Dendritic cell treated with granulocyte-macrophage colony-stimulating factor and Interleukin-4, amounts not matched to agents 40 ng/mL and 50 ng/mL, for 4 days (primary cell): ENCODE data around the gene PLK5.
A peak's percentile ranks its signal among the peaks of the same experiment; 100 is the strongest.
"Not testable (repeated sequence)": the region's sequence is repeated elsewhere in the genome, so short reads cannot be mapped to it uniquely, and the experiment has no call there.

Source experiments
- H3K27ac Mint-ChIP-seq: one replicate; pipeline ENCODE4 v1.8.0; 2022; ENCODE audit warnings: mild to moderate bottlenecking, mixed read lengths
- H3K27me3 Mint-ChIP-seq: one replicate; pipeline ENCODE4 v1.8.0; 2022; ENCODE audit warnings: mild to moderate bottlenecking, mixed read lengths
- H3K36me3 Mint-ChIP-seq: one replicate; pipeline ENCODE4 v1.8.0; 2022; ENCODE audit warnings: low read depth, mixed read lengths
- H3K4me1 Mint-ChIP-seq: one replicate; pipeline ENCODE4 v1.8.0; 2022; ENCODE audit warnings: low read depth, mixed read lengths
- H3K4me3 Mint-ChIP-seq: one replicate; pipeline ENCODE4 v1.8.0; 2022; ENCODE audit warnings: mild to moderate bottlenecking, moderate library complexity, mixed read lengths
- H3K9me3 Mint-ChIP-seq: one replicate; pipeline ENCODE4 v1.8.0; 2022; ENCODE audit warnings: mixed read lengths
- intact Hi-C: fragments of 100-400 bp; cut with micrococcal nuclease; formaldehyde crosslinking; loops from one replicate; pipeline ENCODE4 v1.15.0; 2022

PLK5 gene

GRCh38 chr19:1510442-1510806 is 13.5 kb upstream of the PLK5 start:
- peaks cover 76% of the 10 kb centered on the region for H3K27me3 Mint-ChIP-seq
- no peak overlapping the region for H3K27ac Mint-ChIP-seq
- intact Hi-C loops = loop anchor here (5.0 kb wide), 1 partner anchor 38 kb away; no protein-coding TSS in a partner anchor

GRCh38 chr19:1510807-1511206 is 13.1 kb upstream of the PLK5 start:
- Mint-ChIP-seq H3K27me3 (peaks cover 74% of the 10 kb centered on the region), H3K9me3 (no peaks in the 10 kb centered on the region), H3K4me1 (peaks cover 19% of the 10 kb centered on the region), H3K36me3 (no peaks in the 10 kb centered on the region), H3K27ac (no peak overlapping the region), H3K4me3 (no peak overlapping the region)
- intact Hi-C loops = loop anchor here (5.0 kb wide), 1 partner anchor 39 kb away; no protein-coding TSS in a partner anchor

More at GRCh38 chr19:1510442-1510806, 13.5 kb upstream of the PLK5 start:
- Mint-ChIP-seq H3K4me3 (no peak overlapping the region), H3K9me3 (no peaks in the 10 kb centered on the region), H3K36me3 (no peaks in the 10 kb centered on the region), H3K4me1 (peaks cover 22% of the 10 kb centered on the region)

GRCh38 chr19:1511318-1512317 is 12.3 kb upstream of the PLK5 start:
- intact Hi-C loops = loop anchor here (5.0 kb wide), 1 partner anchor 39 kb away; no protein-coding TSS in a partner anchor
- Mint-ChIP-seq H3K36me3 (no peaks in the 10 kb centered on the region), H3K4me1 (peaks cover 19% of the 10 kb centered on the region), H3K27me3 (peaks cover 74% of the 10 kb centered on the region), H3K9me3 (no peaks in the 10 kb centered on the region), H3K27ac (no peak overlapping the region), H3K4me3 (no peak overlapping the region)

GRCh38 chr19:1512671-1513498 is 11.0 kb upstream of the PLK5 start, which contains the start of gene ADAMTSL5:
ADAMTSL5 (minus strand) TSS chr19:1513019; CDS start chr19:1510943, 2,076 bp downstream.
- intact Hi-C loops = loop anchor here (5.0 kb wide), 1 partner anchor 41 kb away; no protein-coding TSS in a partner anchor
- Mint-ChIP-seq H3K4me3 (peak within 1 kb of the TSS; percentile 60), H3K27me3 (peaks cover 78% of the 10 kb centered on the region), H3K9me3 (no peaks in the 10 kb centered on the region), H3K4me1 (peaks cover 16% of the 10 kb centered on the region), H3K27ac (no peak within 1 kb of the TSS), H3K36me3 (no peaks in the 10 kb centered on the region)

GRCh38 chr19:1513499-1514294 is 10.2 kb upstream of the PLK5 start:
- Mint-ChIP-seq H3K27me3 (peaks cover 76% of the 10 kb centered on the region), H3K27ac (no peak overlapping the region), H3K4me3 (peak overlapping the region; percentile 30), H3K4me1 (peaks cover 8% of the 10 kb centered on the region), H3K36me3 (no peaks in the 10 kb centered on the region), H3K9me3 (no peaks in the 10 kb centered on the region)
- intact Hi-C loops = loop anchor here (5.0 kb wide), 1 partner anchor 41 kb away; no protein-coding TSS in a partner anchor

- intact Hi-C loops = loop anchor here (5.0 kb wide), 1 partner anchor 42 kb away; no protein-coding TSS in a partner anchor
- Mint-ChIP-seq H3K9me3 (no peaks in the 10 kb centered on the region), H3K36me3 (no peaks in the 10 kb centered on the region), H3K27me3 (peaks cover 76% of the 10 kb centered on the region), H3K27ac (no peak overlapping the region), H3K4me1 (peaks cover 8% of the 10 kb centered on the region), H3K4me3 (no peak overlapping the region)
Measured at GRCh38 chr19:1514295-1514661, 9.6 kb upstream of the PLK5 start.

GRCh38 chr19:1514986-1515721 is 8.7 kb upstream of the PLK5 start:
- intact Hi-C loops = loop anchor here (5.0 kb wide), 1 partner anchor 43 kb away; no protein-coding TSS in a partner anchor
- H3K4me1 Mint-ChIP-seq = peaks cover 8% of the 10 kb centered on the region
- peaks cover 70% of the 10 kb centered on the region for H3K27me3 Mint-ChIP-seq
- no peaks in the 10 kb centered on the region for H3K36me3 Mint-ChIP-seq
- H3K4me3 Mint-ChIP-seq = no peak overlapping the region
- H3K9me3 Mint-ChIP-seq = no peaks in the 10 kb centered on the region
- H3K27ac Mint-ChIP-seq = no peak overlapping the region

GRCh38 chr19:1516395-1516753 is 7.5 kb upstream of the PLK5 start:
- intact Hi-C loops = no loop called here
- H3K27ac Mint-ChIP-seq = no peak overlapping the region

GRCh38 chr19:1518471-1518870 is 5.4 kb upstream of the PLK5 start:
- no peak overlapping the region for H3K27ac Mint-ChIP-seq
- H3K4me3 Mint-ChIP-seq = no peak overlapping the region
- intact Hi-C loops = no loop called here
- no peaks in the 10 kb centered on the region for H3K36me3 Mint-ChIP-seq
- H3K27me3 Mint-ChIP-seq = peaks cover 69% of the 10 kb centered on the region
- H3K9me3 Mint-ChIP-seq = no peaks in the 10 kb centered on the region
- no peaks in the 10 kb centered on the region for H3K4me1 Mint-ChIP-seq

More at GRCh38 chr19:1516395-1516753, 7.5 kb upstream of the PLK5 start:
- Mint-ChIP-seq H3K9me3 (no peaks in the 10 kb centered on the region), H3K36me3 (no peaks in the 10 kb centered on the region), H3K27me3 (peaks cover 64% of the 10 kb centered on the region), H3K4me3 (no peak overlapping the region), H3K4me1 (peaks cover 8% of the 10 kb centered on the region)

GRCh38 chr19:1519802-1520201 is 4.1 kb upstream of the PLK5 start:
- H3K9me3 Mint-ChIP-seq, H3K36me3 Mint-ChIP-seq, H3K4me1 Mint-ChIP-seq, H3K27ac Mint-ChIP-seq, intact Hi-C loops, H3K4me3 Mint-ChIP-seq: not testable (repeated sequence)
- H3K27me3 Mint-ChIP-seq = peaks cover 65% of the 10 kb centered on the region

- H3K4me1 Mint-ChIP-seq = peaks cover 8% of the 10 kb centered on the region
- no peak overlapping the region for H3K4me3 Mint-ChIP-seq
- intact Hi-C loops = no loop called here
- H3K27ac Mint-ChIP-seq = no peak overlapping the region
- no peaks in the 10 kb centered on the region for H3K36me3 Mint-ChIP-seq
- H3K27me3 Mint-ChIP-seq = peaks cover 65% of the 10 kb centered on the region
- no peaks in the 10 kb centered on the region for H3K9me3 Mint-ChIP-seq
Measured at GRCh38 chr19:1520203-1520780, 3.6 kb upstream of the PLK5 start.

GRCh38 chr19:1521636-1522035 is 2.2 kb upstream of the PLK5 start:
- H3K4me1 Mint-ChIP-seq = peaks cover 8% of the 10 kb centered on the region
- peaks cover 69% of the 10 kb centered on the region for H3K27me3 Mint-ChIP-seq
- H3K27ac Mint-ChIP-seq = no peak overlapping the region

More at GRCh38 chr19:1521636-1522035, 2.2 kb upstream of the PLK5 start:
- Mint-ChIP-seq H3K4me3 (no peak overlapping the region), H3K9me3 (no peaks in the 10 kb centered on the region), H3K36me3 (no peaks in the 10 kb centered on the region)
- intact Hi-C loops = no loop called here
